Activated T-cell treated with anti-CD3 and anti-CD28 coated beads for 48 hours (primary cell): ENCODE data around the gene AHDC1.

Experiments used
- DNase-seq: peaks from one replicate; pipeline ENCODE4 v3.0.0-alpha.2; 2020; ENCODE audit warnings: low read depth

Gene AHDC1

DNA sequence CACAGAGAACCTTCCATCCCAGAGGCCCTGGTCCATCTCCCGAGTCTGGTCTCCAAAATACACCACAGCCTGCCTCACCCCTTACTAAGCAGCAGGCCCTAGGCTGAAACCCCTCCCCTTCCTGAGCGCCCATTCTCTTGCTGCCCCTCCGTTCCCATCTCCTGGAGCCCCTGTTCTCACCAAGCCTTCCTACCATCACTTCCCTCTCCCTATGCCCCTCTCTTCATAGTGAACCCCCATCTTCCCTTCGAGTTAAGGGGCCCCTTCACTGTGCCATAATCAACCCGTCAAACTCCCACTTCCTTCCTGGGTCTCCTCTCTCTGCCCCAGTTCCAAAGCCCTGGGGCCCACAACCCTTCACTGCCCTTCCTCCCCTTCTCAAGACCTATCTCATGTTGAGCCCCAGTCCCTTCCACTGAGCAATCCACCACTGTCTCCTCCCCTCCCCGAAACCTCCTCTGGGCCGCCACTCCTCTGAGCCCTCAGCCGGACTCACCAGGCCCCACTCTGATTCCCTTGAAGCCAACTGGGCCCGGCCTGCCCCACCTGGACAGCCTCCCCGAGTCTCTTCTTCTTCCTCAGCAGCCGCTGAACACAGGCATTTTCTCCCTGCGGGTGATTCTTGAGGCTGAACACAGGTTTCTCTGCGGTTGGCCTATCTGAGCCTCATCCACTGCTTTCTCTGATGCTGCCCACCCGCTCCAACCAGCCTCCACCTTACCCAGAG is 71.8 kb downstream of the AHDC1 start:
- DNase-seq = no peak

- no peak for DNase-seq
These were observed 73.8 kb downstream of the AHDC1 start for GRCh38 chr1:27530192-27530591.

GRCh38 chr1:27529704-27530018 is 74.3 kb downstream of the AHDC1 start:
- no peak for DNase-seq

DNA sequence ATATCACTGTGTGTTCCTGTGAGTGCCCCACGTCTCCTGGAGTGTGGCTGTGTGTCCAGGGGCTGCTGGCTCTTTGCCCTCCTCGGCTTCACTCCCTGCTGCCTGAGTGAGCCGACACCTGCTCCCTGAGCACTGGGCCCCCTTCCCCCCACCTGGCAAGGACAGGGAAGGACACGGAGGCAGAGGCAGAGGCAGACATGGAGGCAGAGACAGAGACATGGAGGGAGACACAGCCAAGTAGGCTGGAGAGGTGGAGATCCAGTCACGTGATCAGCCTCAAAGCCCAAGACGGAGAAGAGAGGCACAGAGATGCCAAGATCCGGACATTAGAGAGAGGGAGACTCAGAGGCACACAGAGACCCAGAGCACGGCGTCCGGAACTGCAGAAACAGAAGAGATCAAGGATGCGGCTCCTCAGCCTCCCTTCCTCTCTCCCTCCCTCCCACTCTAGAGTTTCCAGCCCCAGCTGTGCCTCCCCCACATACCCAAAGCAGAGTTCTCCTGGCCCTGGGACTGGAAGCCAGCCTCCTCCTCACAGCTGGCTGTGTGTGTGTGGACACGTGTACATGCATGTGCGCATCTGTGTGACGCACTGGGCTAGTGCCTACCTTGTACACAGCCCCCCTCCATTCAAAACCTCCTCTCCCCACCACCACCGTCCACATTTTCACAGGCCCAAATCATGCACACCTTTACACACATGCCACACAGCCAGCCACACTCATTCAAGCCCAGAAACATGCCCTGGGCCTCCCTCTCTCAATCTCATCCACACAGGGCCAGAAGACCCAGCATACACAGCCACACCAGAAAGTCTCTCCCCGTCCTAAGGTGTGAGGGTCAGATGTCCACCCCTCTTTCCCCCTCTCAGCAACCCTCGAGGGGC is 74.9 kb downstream of the AHDC1 start:
- no peak for DNase-seq

GRCh38 chr1:27527890-27528817 is 75.8 kb downstream of the AHDC1 start:
- DNase-seq = peak; percentile 48

- DNase-seq = no peak
These were observed 76.6 kb downstream of the AHDC1 start for GRCh38 chr1:27527223-27527889.

DNA sequence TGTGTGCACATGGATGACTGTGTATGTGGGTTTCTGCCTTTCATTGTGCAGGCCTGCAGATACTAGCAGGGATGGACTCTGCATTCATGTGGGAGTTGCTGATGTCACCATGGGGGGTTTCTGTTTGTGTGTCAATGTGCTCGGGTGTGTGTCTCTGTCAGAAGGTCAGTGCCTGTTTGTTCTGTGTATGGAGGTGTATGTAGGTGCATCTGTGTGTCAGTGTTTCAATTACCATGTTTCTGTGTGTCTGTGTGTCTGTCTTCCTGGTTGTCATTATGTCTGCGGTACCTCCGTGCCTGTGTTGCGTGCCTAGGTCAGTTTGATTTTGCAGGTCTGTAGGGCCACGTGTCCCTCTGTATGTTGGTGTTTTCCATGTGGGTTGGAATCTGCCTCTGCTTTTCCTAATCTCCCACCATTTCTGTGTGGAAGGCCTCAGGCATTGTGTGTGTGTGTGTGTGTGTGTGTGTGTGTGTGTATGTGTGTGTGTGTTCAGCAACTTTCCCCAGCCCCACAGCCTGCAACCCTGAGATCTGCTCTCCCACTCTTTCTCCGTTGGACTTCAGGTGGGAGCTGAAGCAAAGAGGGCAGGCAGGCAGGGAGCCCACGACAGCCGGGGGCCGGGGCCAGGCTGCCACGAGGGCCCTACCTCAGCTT is 77.2 kb downstream of the AHDC1 start:
- no peak for DNase-seq

DNA sequence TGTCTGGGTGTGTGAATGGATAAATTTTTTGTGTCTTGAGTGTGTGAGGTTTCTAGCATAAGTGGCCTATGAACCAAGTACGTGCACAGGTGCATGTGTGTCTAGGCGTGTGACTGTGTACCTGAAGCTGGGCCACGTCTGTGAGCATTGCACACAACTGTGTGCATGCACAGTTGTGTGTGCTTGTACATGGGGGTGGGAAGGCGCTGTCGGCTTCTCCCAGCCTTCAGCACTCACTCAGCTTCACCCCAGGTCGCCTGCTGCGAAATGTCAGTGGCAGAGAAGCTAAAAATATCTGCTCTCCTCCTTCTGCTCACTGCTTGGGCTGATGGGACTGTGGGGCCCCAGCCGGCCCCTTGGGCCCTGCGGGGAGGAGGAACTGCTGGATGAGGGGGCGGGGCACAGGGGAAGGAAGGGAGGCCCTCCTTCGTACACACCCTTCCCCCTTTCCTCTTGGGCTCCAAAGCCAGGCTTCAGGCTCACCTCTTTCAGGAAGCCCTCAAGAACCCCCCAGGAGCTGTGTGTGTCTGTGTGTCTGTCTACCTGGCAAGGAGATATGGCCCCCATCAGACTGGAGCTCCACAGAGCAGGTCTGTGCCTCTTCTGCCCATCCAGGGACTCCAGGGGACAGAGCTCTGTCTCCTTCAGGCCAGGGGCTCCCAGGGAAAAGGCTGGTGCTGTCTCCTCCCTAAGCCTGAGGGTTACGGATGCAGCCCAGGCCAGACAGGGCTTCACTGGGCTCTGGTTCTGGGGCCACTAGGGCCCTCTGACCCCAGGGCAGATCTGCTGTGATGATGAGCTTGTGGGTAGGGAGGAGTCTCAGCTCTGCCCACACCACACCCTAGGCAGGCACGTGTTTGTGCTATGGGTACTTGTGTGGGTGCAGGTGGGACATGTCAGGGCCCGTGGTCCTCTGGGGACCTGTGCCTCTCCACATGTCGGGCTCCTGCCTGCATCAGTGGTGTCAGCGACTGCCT is 78.4 kb downstream of the AHDC1 start:
- DNase-seq = peak; percentile 60

DNA sequence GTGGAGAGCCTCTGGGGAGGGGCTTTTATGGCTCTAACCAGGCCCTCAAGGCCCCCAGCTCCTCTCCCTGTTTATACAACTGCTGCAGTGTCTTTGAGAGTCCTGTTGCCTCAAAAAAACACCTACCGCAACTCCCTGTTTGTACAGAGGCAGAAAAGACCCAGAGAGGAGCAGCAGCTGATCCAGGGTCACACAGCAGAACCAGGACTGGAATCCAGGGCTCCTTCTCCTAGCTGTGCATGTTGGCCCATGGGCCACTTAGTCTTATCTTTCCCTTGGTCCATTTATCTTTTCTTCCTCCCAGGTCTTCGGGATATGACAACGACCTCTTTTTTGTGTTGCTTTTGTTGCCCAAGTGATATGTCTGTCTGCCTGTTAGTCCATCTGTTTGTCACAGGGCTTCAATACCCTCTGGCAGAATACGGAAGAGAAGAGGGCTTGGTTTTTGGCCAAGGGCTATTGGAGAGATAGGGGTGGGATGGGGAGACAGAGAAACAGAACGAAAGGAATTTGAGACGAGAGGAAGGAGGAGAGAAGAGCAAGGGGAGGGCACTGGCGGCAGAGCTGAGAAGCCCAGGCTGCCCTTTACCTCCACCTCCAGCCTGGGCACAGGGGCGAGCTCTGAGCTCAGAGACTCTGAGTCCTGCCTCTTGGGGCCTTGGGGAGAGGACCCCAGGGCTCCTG is 80.5 kb downstream of the AHDC1 start:
- no peak for DNase-seq

- peak; percentile 68 for DNase-seq
These were observed 81.3 kb downstream of the AHDC1 start for GRCh38 chr1:27522432-27523336.

DNA sequence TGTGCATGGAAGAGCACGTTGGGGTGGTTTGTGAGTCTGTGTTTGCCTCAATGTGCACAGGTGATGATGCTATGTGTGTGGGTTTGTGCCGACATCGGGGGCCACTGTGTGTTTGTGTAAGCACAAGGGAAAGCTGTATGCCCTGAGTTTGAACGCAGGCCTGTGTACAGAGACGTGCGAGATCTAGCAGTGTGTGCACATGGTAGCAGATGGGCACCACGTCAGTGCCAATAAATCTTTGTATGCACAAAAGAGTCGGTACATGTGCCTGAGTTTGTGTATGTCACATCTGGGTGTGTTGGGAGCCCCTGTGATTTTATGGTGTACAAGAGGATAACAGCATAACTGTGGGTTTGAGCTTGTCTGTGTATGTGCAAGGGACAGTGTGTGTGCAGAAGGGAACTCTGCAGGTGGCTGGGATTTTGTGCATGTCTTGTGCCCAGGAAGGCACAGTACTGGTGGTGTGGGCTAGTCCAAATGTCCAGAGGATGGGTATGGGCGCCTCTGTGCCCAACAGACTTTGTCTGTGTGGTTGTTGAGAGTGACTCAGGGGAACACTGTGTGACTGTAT is 82.0 kb downstream of the AHDC1 start:
- no peak for DNase-seq

- DNase-seq = peak; percentile 49
These were observed 82.6 kb downstream of the AHDC1 start for GRCh38 chr1:27521336-27521831.

DNA sequence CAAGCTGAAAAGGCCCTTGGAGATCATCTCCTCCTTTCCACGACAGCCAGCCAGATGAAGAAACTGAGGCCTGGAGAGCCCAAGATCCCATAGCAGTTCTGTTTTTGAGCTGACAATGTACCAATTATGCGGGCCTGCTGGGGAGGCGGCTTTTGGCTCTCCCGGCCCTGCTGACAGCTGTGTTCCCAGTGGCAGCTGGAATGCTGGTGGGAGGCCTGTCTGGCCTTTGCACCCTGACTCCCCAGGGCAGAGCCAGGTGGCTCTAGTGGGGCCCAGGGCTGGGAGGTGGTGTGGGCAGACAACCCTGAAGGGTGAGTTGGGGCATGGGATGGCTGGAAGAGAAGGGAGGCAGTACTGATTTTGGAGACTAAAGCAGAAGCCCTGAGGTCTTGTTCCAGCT is 83.3 kb downstream of the AHDC1 start:
- DNase-seq = no peak

GRCh38 chr1:27519331-27520258 is 84.3 kb downstream of the AHDC1 start:
- no peak for DNase-seq

DNA sequence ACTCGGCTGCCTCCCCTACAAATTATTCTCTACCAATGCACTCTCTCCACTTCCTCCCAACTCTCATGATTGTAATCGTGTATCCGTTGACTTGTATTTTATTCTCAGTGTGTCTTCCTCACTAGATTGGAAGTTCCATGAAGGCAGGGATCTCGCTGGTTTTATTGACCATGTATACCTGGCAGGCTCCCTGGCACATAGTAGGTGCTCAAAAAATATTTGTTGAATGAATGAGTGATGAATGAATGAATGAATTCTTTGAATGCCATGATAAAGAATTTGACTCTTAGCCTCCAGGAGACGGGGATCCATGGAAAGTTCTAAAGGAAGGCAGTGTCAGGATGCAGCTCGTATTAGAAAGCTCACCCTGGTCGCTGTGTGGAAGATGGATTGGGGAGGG is 85.1 kb downstream of the AHDC1 start:
- no peak for DNase-seq

DNA sequence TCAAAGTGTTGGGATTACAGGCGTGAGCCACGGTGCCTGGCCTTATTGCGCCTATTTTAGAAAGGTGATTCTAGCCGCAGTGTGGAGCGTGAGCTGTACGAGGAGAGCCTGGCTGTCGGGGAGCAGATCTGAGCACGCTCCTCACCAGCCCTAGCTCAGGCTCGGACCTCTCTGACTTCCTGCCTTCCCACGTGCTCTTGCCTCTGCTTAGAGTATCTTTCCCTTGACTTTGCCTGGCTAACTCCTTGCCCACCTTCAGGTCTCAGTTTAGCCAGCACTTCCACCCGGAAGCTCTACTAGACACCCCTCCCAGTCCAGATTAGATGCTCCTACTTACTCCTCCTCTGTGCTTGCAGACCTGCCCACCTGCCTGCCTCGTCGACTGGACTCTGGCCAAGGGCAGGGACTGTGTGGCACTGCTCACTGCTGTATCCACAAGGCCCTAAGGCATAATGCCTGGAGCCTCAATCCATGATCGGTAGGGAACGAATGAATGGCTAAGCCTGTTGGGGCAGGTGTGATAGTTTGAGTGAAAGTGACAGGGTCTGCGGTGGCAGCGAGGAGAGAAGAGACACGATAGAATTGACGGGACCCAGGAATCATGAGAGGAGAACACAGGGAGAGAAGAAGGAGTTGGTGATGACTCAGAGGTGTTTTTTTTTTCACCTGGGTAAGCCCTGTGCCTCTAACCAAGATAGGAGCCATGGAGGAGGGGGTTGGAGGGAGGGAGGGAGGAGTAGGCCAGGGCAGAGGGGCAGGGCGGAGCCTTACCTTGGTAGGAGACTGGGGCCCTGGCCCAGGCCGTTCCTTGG is 85.8 kb downstream of the AHDC1 start:
- DNase-seq = no peak
